GM12878 (cell line): ENCODE results near the gene ARHGAP12. TPM values are rescaled to one million over a fixed set of nuclear protein-coding genes. Genes with fewer than 3 reads are reported as not detected.

Experiments used
- CBFB ChIP-seq: IDR thresholded peaks from 2 replicates; pipeline ENCODE4 v1.6.1; 2016; ENCODE audit warnings: antibody characterized with exemption, low read depth
- CHD4 ChIP-seq: fragments of 200-600 bp; sonication (generic); IDR thresholded peaks from 2 replicates; pipeline ENCODE4 v1.6.1; 2016; ENCODE audit warnings: mild to moderate bottlenecking
- CREB1 ChIP-seq: IDR thresholded peaks from 2 replicates; pipeline ENCODE4 v1.6.1; 2012; ENCODE audit warnings: low read depth, mild to moderate bottlenecking, inconsistent platforms
- EGR1 ChIP-seq, 2 experiments: IDR thresholded peaks; 1 replicate in 1 of 2; 2 replicates in 1 of 2; pipeline ENCODE4 v1.6.1; 2011 to 2012; ENCODE audit warnings: low read depth in 2 of 2, low read length in 2 of 2, borderline replicate concordance in 1 of 2, mild to moderate bottlenecking in 1 of 2, moderate library complexity in 1 of 2
- EZH2 ChIP-seq: IDR thresholded peaks from 2 replicates; pipeline ENCODE4 v1.6.1; 2012; ENCODE audit warnings: low read depth, mild to moderate bottlenecking, control low read depth, inconsistent platforms, low read length, borderline replicate concordance; ENCODE audit not compliant: control insufficient read depth
- FOXK2 ChIP-seq: fragments of 450-650 bp; IDR thresholded peaks from 2 replicates; pipeline ENCODE4 v1.6.1; 2017; ENCODE audit warnings: mild to moderate bottlenecking, moderate library complexity
- IKZF1 ChIP-seq: fragments of 450-650 bp; conservative IDR thresholded peaks from 2 replicates; pipeline ENCODE4 v1.6.1; 2017; ENCODE audit warnings: antibody characterized with exemption, mild to moderate bottlenecking
- IKZF2 ChIP-seq, 2 experiments: fragments of 450-650 bp; IDR thresholded peaks; 2 replicates each; pipeline ENCODE4 v1.6.1; 2017; ENCODE audit warnings: mild to moderate bottlenecking in 2 of 2, moderate library complexity in 2 of 2
- KLF5 ChIP-seq: fragments of 450-650 bp; IDR thresholded peaks from 2 replicates; pipeline ENCODE4 v1.6.1; 2014; ENCODE audit warnings: mild to moderate bottlenecking; ENCODE audit not compliant: partially characterized antibody
- MEF2A ChIP-seq: IDR thresholded peaks from 2 replicates; pipeline ENCODE4 v1.6.1; 2011; ENCODE audit warnings: low read depth, mild to moderate bottlenecking, low read length, moderate library complexity; ENCODE audit not compliant: insufficient read depth
- NFIC ChIP-seq: IDR thresholded peaks from 2 replicates; pipeline ENCODE4 v1.6.1; 2012; ENCODE audit warnings: low read depth, mild to moderate bottlenecking, inconsistent platforms, low read length, moderate library complexity
- NFYA ChIP-seq: IDR thresholded peaks from 2 replicates; pipeline ENCODE4 v1.6.1; 2011; ENCODE audit warnings: low read depth, mild to moderate bottlenecking, low read length, improper control_type of control experiment, borderline replicate concordance
- NR2C1 ChIP-seq: fragments of 450-650 bp; IDR thresholded peaks from 2 replicates; pipeline ENCODE4 v1.6.1; 2017; ENCODE audit warnings: antibody characterized with exemption, mild to moderate bottlenecking, moderate library complexity
- NR2F1 ChIP-seq: fragments of 450-650 bp; conservative IDR thresholded peaks from 2 replicates; pipeline ENCODE4 v1.6.1; 2017; ENCODE audit warnings: mild to moderate bottlenecking
- PAX8 ChIP-seq: fragments of 450-650 bp; IDR thresholded peaks from 2 replicates; pipeline ENCODE4 v1.6.1; 2017; ENCODE audit warnings: mild to moderate bottlenecking, moderate library complexity
- POLR2AphosphoS2 ChIP-seq: IDR thresholded peaks from 2 replicates; pipeline ENCODE4 v1.6.1; 2011; ENCODE audit warnings: low read depth, mild to moderate bottlenecking, low read length, improper control_type of control experiment, moderate library complexity
- POU2F2 ChIP-seq: IDR thresholded peaks from 3 replicates; pipeline ENCODE4 v1.6.1; 2011; ENCODE audit warnings: low read depth, mild to moderate bottlenecking, low read length, borderline replicate concordance
- RELA ChIP-seq: fragments of 450-650 bp; IDR thresholded peaks from 2 replicates; pipeline ENCODE4 v1.8.0; 2014; ENCODE audit warnings: borderline replicate concordance; ENCODE audit not compliant: partially characterized antibody
- SIX5 ChIP-seq: IDR thresholded peaks from 2 replicates; pipeline ENCODE4 v1.6.1; 2011; ENCODE audit warnings: mild to moderate bottlenecking, low read depth, low read length, moderate library complexity; ENCODE audit not compliant: severe bottlenecking
- SMC3 ChIP-seq: IDR thresholded peaks from 2 replicates; pipeline ENCODE4 v1.6.1; 2011; ENCODE audit warnings: low read length, improper control_type of control experiment, borderline replicate concordance
- TAF1 ChIP-seq: IDR thresholded peaks from 2 replicates; pipeline ENCODE4 v1.6.1; 2011; ENCODE audit warnings: mild to moderate bottlenecking, low read depth, low read length, borderline replicate concordance
- TBL1XR1 ChIP-seq: IDR thresholded peaks from 2 replicates; pipeline ENCODE4 v1.6.1; 2012; ENCODE audit warnings: low read depth, low read length, improper control_type of control experiment
- YY1 ChIP-seq: IDR thresholded peaks from 2 replicates; pipeline ENCODE4 v1.6.1; 2011; ENCODE audit warnings: low read depth, mild to moderate bottlenecking, low read length
- ZNF217 ChIP-seq: fragments of 450-650 bp; IDR thresholded peaks from 2 replicates; pipeline ENCODE4 v1.6.1; 2017; ENCODE audit warnings: antibody characterized with exemption, mild to moderate bottlenecking
- ZNF274 ChIP-seq: IDR thresholded peaks from one replicate; pipeline ENCODE4 v1.8.0; 2011; ENCODE audit not compliant: insufficient read length, insufficient read depth
- polyA plus RNA-seq, 11 experiments: library from polyadenylated mRNA; depleted of rRNA in 4 of 11; unstranded in 6 of 11; stranded (reverse) in 5 of 11; fragments of >200 nt; fragmentation: Nextera tagmentation in 4 of 11; fragmentation: Illumina TruSeq in 1 of 11; extraction: Ambion mirVana in 4 of 11; extraction: Trizol in 1 of 11; gene quantifications; 1 replicate in 1 of 11; 2 replicates in 10 of 11; pipeline versions ENCODE4 v1.2.1 to v1.2.3, GENCODE V29; 2011 to 2016; ENCODE audit warnings: inconsistent platforms in 2 of 11, missing spikeins in 2 of 11, low read depth in 1 of 11
- total RNA-seq, 4 experiments: library from RNA; depleted of rRNA in 3 of 4; stranded (reverse); fragments of >200 nt in 3 of 4; fragmentation: Illumina TruSeq in 1 of 4; extraction: Trizol in 1 of 4; gene quantifications; 2 replicates each; pipeline versions ENCODE4 v1.2.1 to v1.2.3, GENCODE V29; 2013 to 2021
- TF ChIP-seq, protein P1 (sequence below): IDR thresholded peaks from 2 replicates; pipeline ENCODE4 v1.6.1; 2012; ENCODE audit warnings: low read depth, low read length, improper control_type of control experiment
- TF ChIP-seq, protein P2 (sequence below): IDR thresholded peaks from 2 replicates; pipeline ENCODE4 v1.6.1; 2011; ENCODE audit warnings: low read depth, low read length, improper control_type of control experiment, borderline replicate concordance
- TF ChIP-seq, protein P3 (sequence below): fragments of 450-650 bp; IDR thresholded peaks from 2 replicates; pipeline ENCODE4 v1.6.1; 2017; ENCODE audit warnings: low read depth, mild to moderate bottlenecking, moderate library complexity
- TF ChIP-seq, protein P4 (sequence below): fragments of 450-650 bp; IDR thresholded peaks from 2 replicates; pipeline ENCODE4 v1.6.1; 2018; ENCODE audit warnings: mild to moderate bottlenecking, low read depth, moderate library complexity; ENCODE audit not compliant: partially characterized antibody

The ARHGAP12 gene
- total and polyA plus RNA-seq, 10 of the 15 experiments (the other 5 are each of a cell fraction or from before 2014, with no cell fraction given) = 5.4 to 15.6 (median 8.5) TPM

DNA sequence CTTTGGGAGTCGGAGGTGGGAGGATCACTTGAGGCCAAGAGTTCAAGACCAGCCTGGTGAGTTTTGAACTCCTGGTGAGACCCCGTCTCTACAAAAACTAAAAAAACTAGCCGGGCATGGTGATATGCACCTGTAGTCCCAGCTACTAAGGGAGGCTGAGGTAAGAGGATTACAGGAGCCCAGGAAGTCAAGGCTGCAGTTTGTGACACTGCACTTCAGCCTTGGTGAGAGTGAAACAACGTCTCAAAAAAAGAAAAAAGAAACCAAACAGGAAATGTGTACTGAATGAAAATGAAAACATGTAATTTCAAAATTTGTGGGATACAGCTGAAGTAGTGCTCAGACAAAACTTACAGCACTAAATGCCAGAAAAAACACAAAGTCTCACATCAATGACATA, 7.6 kb downstream of the ARHGAP12 start (continued):
- TF ChIP-seq, protein P1, sequence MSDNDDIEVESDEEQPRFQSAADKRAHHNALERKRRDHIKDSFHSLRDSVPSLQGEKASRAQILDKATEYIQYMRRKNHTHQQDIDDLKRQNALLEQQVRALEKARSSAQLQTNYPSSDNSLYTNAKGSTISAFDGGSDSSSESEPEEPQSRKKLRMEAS = no peak
- TF ChIP-seq TAF1 (no peak), RELA (no peak), POU2F2 (no peak), IKZF1 (peak; percentile 34; the same call in 1 of the 2 replicates), PAX8 (no peak), CHD4 (no peak), CBFB (no peak), YY1 (no peak), NFYA (no peak), TBL1XR1 (no peak), EZH2 (no peak), MEF2A (0 out of 2 replicates have a peak, but pooled peaks have one; percentile 29), SMC3 (no peak), ZNF217 (no peak), IKZF2 (IDR thresholded peaks at IDR 0.05) (peak; percentile 55 to 61; a peak in 3 of 4 replicates), CREB1 (no peak), FOXK2 (no peak), NFIC (peak; percentile 58), NR2F1 (no peak), KLF5 (no peak), SIX5 (no peak), POLR2AphosphoS2 (no peak), NR2C1 (no peak), EGR1 (IDR thresholded peaks at IDR 0.05; ENCODE audit: borderline replicate concordance in 1 of 2, low read depth in 2 of 2, low read length in 2 of 2) (no peak), ZNF274 (no peak)
- TF ChIP-seq, protein P2, sequence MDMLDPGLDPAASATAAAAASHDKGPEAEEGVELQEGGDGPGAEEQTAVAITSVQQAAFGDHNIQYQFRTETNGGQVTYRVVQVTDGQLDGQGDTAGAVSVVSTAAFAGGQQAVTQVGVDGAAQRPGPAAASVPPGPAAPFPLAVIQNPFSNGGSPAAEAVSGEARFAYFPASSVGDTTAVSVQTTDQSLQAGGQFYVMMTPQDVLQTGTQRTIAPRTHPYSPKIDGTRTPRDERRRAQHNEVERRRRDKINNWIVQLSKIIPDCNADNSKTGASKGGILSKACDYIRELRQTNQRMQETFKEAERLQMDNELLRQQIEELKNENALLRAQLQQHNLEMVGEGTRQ = no peak
- TF ChIP-seq, protein P3, sequence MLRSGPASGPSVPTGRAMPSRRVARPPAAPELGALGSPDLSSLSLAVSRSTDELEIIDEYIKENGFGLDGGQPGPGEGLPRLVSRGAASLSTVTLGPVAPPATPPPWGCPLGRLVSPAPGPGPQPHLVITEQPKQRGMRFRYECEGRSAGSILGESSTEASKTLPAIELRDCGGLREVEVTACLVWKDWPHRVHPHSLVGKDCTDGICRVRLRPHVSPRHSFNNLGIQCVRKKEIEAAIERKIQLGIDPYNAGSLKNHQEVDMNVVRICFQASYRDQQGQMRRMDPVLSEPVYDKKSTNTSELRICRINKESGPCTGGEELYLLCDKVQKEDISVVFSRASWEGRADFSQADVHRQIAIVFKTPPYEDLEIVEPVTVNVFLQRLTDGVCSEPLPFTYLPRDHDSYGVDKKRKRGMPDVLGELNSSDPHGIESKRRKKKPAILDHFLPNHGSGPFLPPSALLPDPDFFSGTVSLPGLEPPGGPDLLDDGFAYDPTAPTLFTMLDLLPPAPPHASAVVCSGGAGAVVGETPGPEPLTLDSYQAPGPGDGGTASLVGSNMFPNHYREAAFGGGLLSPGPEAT = 0 out of 2 replicates have a peak, but pooled peaks have one; percentile 23
- TF ChIP-seq, protein P4, sequence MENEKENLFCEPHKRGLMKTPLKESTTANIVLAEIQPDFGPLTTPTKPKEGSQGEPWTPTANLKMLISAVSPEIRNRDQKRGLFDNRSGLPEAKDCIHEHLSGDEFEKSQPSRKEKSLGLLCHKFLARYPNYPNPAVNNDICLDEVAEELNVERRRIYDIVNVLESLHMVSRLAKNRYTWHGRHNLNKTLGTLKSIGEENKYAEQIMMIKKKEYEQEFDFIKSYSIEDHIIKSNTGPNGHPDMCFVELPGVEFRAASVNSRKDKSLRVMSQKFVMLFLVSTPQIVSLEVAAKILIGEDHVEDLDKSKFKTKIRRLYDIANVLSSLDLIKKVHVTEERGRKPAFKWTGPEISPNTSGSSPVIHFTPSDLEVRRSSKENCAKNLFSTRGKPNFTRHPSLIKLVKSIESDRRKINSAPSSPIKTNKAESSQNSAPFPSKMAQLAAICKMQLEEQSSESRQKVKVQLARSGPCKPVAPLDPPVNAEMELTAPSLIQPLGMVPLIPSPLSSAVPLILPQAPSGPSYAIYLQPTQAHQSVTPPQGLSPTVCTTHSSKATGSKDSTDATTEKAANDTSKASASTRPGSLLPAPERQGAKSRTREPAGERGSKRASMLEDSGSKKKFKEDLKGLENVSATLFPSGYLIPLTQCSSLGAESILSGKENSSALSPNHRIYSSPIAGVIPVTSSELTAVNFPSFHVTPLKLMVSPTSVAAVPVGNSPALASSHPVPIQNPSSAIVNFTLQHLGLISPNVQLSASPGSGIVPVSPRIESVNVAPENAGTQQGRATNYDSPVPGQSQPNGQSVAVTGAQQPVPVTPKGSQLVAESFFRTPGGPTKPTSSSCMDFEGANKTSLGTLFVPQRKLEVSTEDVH = no peak
